B cell (primary cell): ENCODE data around the gene DOK7. TPM values are rescaled to one million over a fixed set of nuclear protein-coding genes. Genes with fewer than 3 reads are reported as not detected.
A peak's percentile ranks its signal among the peaks of the same experiment; 100 is the strongest.

Experiments
- ATAC-seq: fragments of 200-7000 bp; cut with Tn5 transposase; one replicate; pipeline ENCODE4 v1.10.0; 2021; ENCODE audit warnings: low read depth, mild to moderate bottlenecking, moderate number of reproducible peaks, moderate library complexity
- CTCF ChIA-PET: fragments of 350-600 bp; sonication (Branson Sonifier 250); formaldehyde crosslinking; loops from one replicate; lab custom pipeline; 2021; ENCODE audit warnings: antibody characterized with exemption, inconsistent platforms; lab: Charles Lee
- POLR2A ChIA-PET: fragments of 350-600 bp; sonication (Branson Sonifier 250); formaldehyde crosslinking; loops from one replicate; lab custom pipeline; 2021; ENCODE audit warnings: antibody characterized with exemption; lab: Charles Lee
- DNase-seq: peaks from one replicate; pipeline ENCODE4 v3.0.0; 2013
- H2AFZ ChIP-seq: 2 replicates; pipeline ENCODE4 v1.6.1; 2012; ENCODE audit warnings: mild to moderate bottlenecking, low read depth, low read length; ENCODE audit not compliant: insufficient read depth, poor library complexity, severe bottlenecking
- H3K27ac ChIP-seq, 2 donors: 1 replicate in 1 of 2; 2 replicates in 1 of 2; pipeline ENCODE4 v1.5.1; 2012 to 2013; ENCODE audit warnings: low read length in 2 of 2, mild to moderate bottlenecking in 2 of 2, moderate library complexity in 1 of 2
- H3K27me3 ChIP-seq, 4 experiments: fragments of 200-600 bp in 1 of 4; sonication (generic) in 1 of 4; replicated peaks in 1 of 4; 1 replicate in 2 of 4; 2 replicates in 2 of 4; pipeline versions ENCODE4 v1.6.1 to v1.7.0; 2013 to 2016; ENCODE audit warnings: low read length in 3 of 4, mild to moderate bottlenecking in 2 of 4, mixed read lengths in 1 of 4, moderate library complexity in 1 of 4; ENCODE audit not compliant: insufficient read depth in 4 of 4, control insufficient read depth in 3 of 4; ENCODE audit errors: control extremely low read depth in 1 of 4
- H3K36me3 ChIP-seq, 2 experiments: replicated peaks in 1 of 2; 1 replicate in 1 of 2; 2 replicates in 1 of 2; pipeline versions ENCODE4 v1.6.1 to v1.7.1; 2013; ENCODE audit warnings: low read length in 1 of 2; ENCODE audit not compliant: insufficient read depth in 2 of 2, control insufficient read depth in 1 of 2; ENCODE audit errors: control extremely low read depth in 1 of 2, extremely low read depth in 1 of 2
- H3K4me1 ChIP-seq, 2 donors: fragments of 200-600 bp in 1 of 2; sonication (generic) in 1 of 2; 1 replicate in 1 of 2; 2 replicates in 1 of 2; pipeline versions ENCODE4 v1.5.1 to v1.6.1; 2013 to 2017; ENCODE audit warnings: low read length in 2 of 2; ENCODE audit not compliant: control insufficient read depth in 2 of 2, insufficient read depth in 2 of 2
- H3K4me2 ChIP-seq: replicated peaks from 2 replicates; pipeline ENCODE3; 2012; ENCODE audit warnings: mild to moderate bottlenecking, low read depth, low read length; ENCODE audit not compliant: poor library complexity, severe bottlenecking
- H3K4me3 ChIP-seq, 5 experiments: fragments of 200-600 bp in 1 of 5; sonication (generic) in 1 of 5; 1 replicate in 3 of 5; 2 replicates in 2 of 5; pipeline versions ENCODE4 v1.5.1 to v1.7.0; 2011 to 2016; ENCODE audit warnings: low read length in 4 of 5, mild to moderate bottlenecking in 4 of 5, low read depth in 2 of 5, control low read depth in 1 of 5, moderate library complexity in 1 of 5; ENCODE audit not compliant: insufficient read depth in 1 of 5; ENCODE audit errors: control extremely low read depth in 1 of 5, extremely low read depth in 1 of 5
- H3K79me2 ChIP-seq: fragments of 200-600 bp; sonication (generic); one replicate; pipeline ENCODE4 v1.6.0; 2016; ENCODE audit warnings: low read length; ENCODE audit not compliant: control insufficient read depth, insufficient read depth
- H3K9ac ChIP-seq: fragments of 200-600 bp; sonication (generic); 2 replicates; pipeline ENCODE4 v1.6.1; 2017; ENCODE audit warnings: mild to moderate bottlenecking, low read length, moderate library complexity
- H3K9me3 ChIP-seq, 3 donors: one replicate each; pipeline versions ENCODE4 v1.6.1 to v1.7.1; 2013; ENCODE audit warnings: low read length in 2 of 3; ENCODE audit not compliant: control insufficient read depth in 2 of 3, insufficient read depth in 1 of 3; ENCODE audit errors: control extremely low read depth in 1 of 3
- H4K20me1 ChIP-seq: 2 replicates; pipeline ENCODE4 v1.6.0; 2012; ENCODE audit warnings: mild to moderate bottlenecking, low read length; ENCODE audit not compliant: insufficient read depth, control insufficient read depth, poor library complexity, severe bottlenecking
- H3K27ac Mint-ChIP-seq: one replicate; pipeline ENCODE4 v1.8.0; 2021; ENCODE audit warnings: mixed read lengths
- H3K27me3 Mint-ChIP-seq: one replicate; pipeline ENCODE4 v1.8.0; 2021; ENCODE audit warnings: mixed read lengths
- H3K4me1 Mint-ChIP-seq: one replicate; pipeline ENCODE4 v1.8.0; 2021; ENCODE audit warnings: mixed read lengths
- H3K4me3 Mint-ChIP-seq: one replicate; pipeline ENCODE4 v1.8.0; 2021; ENCODE audit warnings: mixed read lengths
- H3K9me3 Mint-ChIP-seq: one replicate; pipeline ENCODE4 v1.8.0; 2022; ENCODE audit warnings: mixed read lengths; ENCODE audit not compliant: insufficient read depth
- CTCF ChIP-seq: fragments of 200-600 bp; IDR thresholded peaks from one replicate; pipeline ENCODE4 v1.8.0; 2022; ENCODE audit warnings: antibody characterized with exemption, mild to moderate bottlenecking
- EZH2 ChIP-seq: IDR thresholded peaks from 2 replicates; pipeline ENCODE4 v1.6.1; 2012; ENCODE audit warnings: borderline replicate concordance, low read depth, mild to moderate bottlenecking, moderate library complexity, low read length; ENCODE audit not compliant: insufficient read depth, poor library complexity, severe bottlenecking
- WGBS: methylation state at CpG from one replicate; pipeline ENCODE4 v1.1.5; 2013; ENCODE audit warnings: missing lambda C conversion rate; ENCODE audit not compliant: insufficient coverage; 5-methylcytosine and 5-hydroxymethylcytosine counted together
- intact Hi-C: fragments of 100-400 bp; cut with micrococcal nuclease; formaldehyde crosslinking; loops from one replicate; pipeline ENCODE4 v1.10.0; 2022
- polyA plus RNA-seq: library from polyadenylated mRNA; depleted of rRNA; stranded (reverse); fragments of >200 nt; gene quantifications from 2 replicates; pipeline ENCODE4 v1.2.3, GENCODE V29; 2012
- total RNA-seq, 2 donors: library from RNA; stranded (reverse); fragments of 120-200 nt in 1 of 2; gene quantifications; 1 replicate in 1 of 2; 2 replicates in 1 of 2; pipeline versions ENCODE4 v1.2.3 to v1.2.4, GENCODE V29; 2013 to 2022

DOK7 gene
- total and polyA plus RNA-seq, 2 donors (not counting 1 experiment from before 2014, with no cell fraction given), result 24.1 to 24.8 TPM

DNA sequence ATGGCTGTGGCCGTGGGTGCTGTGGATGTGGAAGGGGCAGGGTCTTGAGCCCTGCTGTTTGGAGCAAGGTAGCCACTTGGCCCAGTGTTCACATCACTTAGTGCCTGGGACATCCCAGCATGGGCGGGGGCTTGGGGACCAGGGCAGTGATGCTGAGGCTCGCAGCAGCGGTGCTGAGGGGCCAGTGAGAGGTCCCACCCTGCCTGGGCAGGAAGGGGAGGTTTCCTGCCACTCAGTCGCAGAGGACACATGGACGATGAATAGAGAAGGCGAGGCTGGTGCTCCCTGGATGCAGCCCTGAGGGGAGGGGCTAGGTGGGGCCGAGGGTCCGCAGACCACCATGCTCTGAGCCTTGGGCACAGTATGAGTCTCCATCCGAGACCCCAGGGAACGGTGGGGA lies 25.7 kb downstream of the DOK7 start:
- no peak for DNase-seq
- 36% methylated on average over 10 of the region's 11 CpGs for WGBS
- H3K4me2 ChIP-seq, result peak overlapping the region; percentile 8
- CTCF ChIA-PET, result no interaction called here
- H3K9me3 Mint-ChIP-seq, result no peaks in the 10 kb centered on the region
- no peak overlapping the region for H3K27ac ChIP-seq
- H3K4me1 Mint-ChIP-seq, result peaks cover 50% of the 10 kb centered on the region
- no peak overlapping the region for H3K4me3 Mint-ChIP-seq
- H3K79me2 ChIP-seq, result peaks cover 3% of the 10 kb centered on the region
- no peaks in the 10 kb centered on the region for H3K27me3 Mint-ChIP-seq
- H3K27me3 ChIP-seq, result no peaks in the 10 kb centered on the region
- H3K36me3 ChIP-seq, result peaks cover 0 to 22% of the 10 kb centered on the region in 2 experiments
- peaks cover 27 to 52% of the 10 kb centered on the region in 2 donors for H3K4me1 ChIP-seq
- no peak overlapping the region for H2AFZ ChIP-seq
- ATAC-seq, result no peak
- peak overlapping the region; percentile 64 for H3K27ac Mint-ChIP-seq
- TF ChIP-seq CTCF (no peak), EZH2 (no peak)
- H3K9ac ChIP-seq, result no peak overlapping the region
- POLR2A ChIA-PET, result no interaction called here
- H4K20me1 ChIP-seq, result peaks cover 10% of the 10 kb centered on the region
- H3K9me3 ChIP-seq, result no peaks in the 10 kb centered on the region
- H3K4me3 ChIP-seq, result no peak overlapping the region
- intact Hi-C loops, result loop anchor here (10.0 kb wide), 1 partner anchor 444 kb away; no protein-coding TSS in a partner anchor

DNA sequence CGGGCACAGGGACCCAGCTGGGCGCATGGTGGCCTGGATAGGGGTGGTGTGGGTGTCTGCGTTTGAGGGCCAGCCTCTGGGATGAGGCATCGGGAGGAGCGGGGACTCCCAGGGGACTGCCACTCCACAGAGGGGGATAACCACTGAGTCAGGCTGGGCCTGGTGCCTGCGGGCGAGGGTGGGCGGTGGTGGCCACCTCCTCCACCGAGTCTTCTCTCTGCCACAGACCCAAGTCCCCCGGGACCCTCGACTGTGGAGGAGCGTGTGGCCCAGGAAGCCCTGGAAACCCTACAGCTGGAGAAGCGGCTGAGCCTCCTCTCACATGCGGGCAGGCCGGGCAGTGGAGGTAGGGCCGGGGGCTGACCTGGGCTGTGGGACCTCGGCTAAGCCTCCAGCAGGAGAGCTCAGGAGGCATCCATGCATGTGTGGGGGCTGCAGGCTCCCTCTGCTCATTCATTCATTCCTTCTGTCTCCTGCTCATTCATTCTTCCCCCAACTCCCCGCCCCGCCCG lies 26.4 kb downstream of the DOK7 start:
- CTCF ChIA-PET, result no interaction called here
- ATAC-seq (no peak), DNase-seq (no peak)
- Histone ChIP-seq H3K4me2 (no peak overlapping the region), H2AFZ (no peak overlapping the region), H3K27me3 (no peaks in the 10 kb centered on the region), H4K20me1 (peaks cover 10% of the 10 kb centered on the region), H3K4me1 (peaks cover 20 to 45% of the 10 kb centered on the region in 2 donors), H3K9ac (no peak overlapping the region), H3K36me3 (peaks cover 0 to 22% of the 10 kb centered on the region in 2 experiments), H3K27ac (no peak overlapping the region), H3K4me3 (no peak overlapping the region), H3K79me2 (peaks cover 3% of the 10 kb centered on the region), H3K9me3 (no peaks in the 10 kb centered on the region)
- H3K27ac Mint-ChIP-seq, result peak overlapping the region; percentile 11
- H3K27me3 Mint-ChIP-seq, result no peaks in the 10 kb centered on the region
- POLR2A ChIA-PET, result no interaction called here
- TF ChIP-seq CTCF (no peak), EZH2 (no peak)
- 42% methylated on average over 19 of the region's 20 CpGs for WGBS
- intact Hi-C loops, result loop anchor here (10.0 kb wide), 1 partner anchor 445 kb away; no protein-coding TSS in a partner anchor
- peaks cover 45% of the 10 kb centered on the region for H3K4me1 Mint-ChIP-seq
- H3K4me3 Mint-ChIP-seq, result no peak overlapping the region
- no peaks in the 10 kb centered on the region for H3K9me3 Mint-ChIP-seq
